Measurements from ENCODE around the gene SAMHD1. TPM values are rescaled to one million over a fixed set of nuclear protein-coding genes. Genes with fewer than 3 reads are reported as not detected.
"Not testable (repeated sequence)": the region's sequence is repeated elsewhere in the genome, so short reads cannot be mapped to it uniquely, and the experiment has no call there.

Gene SAMHD1
- total RNA-seq, 6 donors from 2014 or later = 134 to 224 (median 185) TPM

GRCh38 chr20:36876473-36876833, 75.1 kb downstream of the SAMHD1 start:
- ATAC-seq (ENCODE audit: low FRiP score in 2 of 2) (no peak), DNase-seq (no peak)
- Histone ChIP-seq H3K9me3 (no peaks in the 10 kb centered on the region), H3K36me3 (no peaks in the 10 kb centered on the region), H3K4me3 (no peak overlapping the region), H3K27me3 (no peaks in the 10 kb centered on the region), H3K4me1 (peaks cover 0 to 3% (median 0%) of the 10 kb centered on the region in 4 donors), H3K27ac (no peak overlapping the region)
- WGBS, 2 donors = 87 to 89% methylated on average over 3 of the region's 3 CpGs
- TF ChIP-seq POLR2AphosphoS5 (IDR thresholded peaks at IDR 0.05) (no peak), EP300 (IDR thresholded peaks at IDR 0.05) (no peak), CTCF (IDR thresholded peaks at IDR 0.05) (no peak), POLR2A (IDR thresholded peaks at IDR 0.05) (no peak)

- ATAC-seq (ENCODE audit: low FRiP score in 2 of 2) (no peak), DNase-seq (no peak)
These were observed 75.6 kb downstream of the SAMHD1 start, which contains the start of gene TLDC2 for GRCh38 chr20:36875702-36876472. TSS of gene TLDC2 (plus strand) at chr20:36876138. CDS start at chr20:36876175, 37 bp downstream.

GRCh38 chr20:36875093-36875492, 76.4 kb downstream of the SAMHD1 start:
- H3K4me1 ChIP-seq; H3K4me3 ChIP-seq; H3K9me3 ChIP-seq; DNase-seq; H3K36me3 ChIP-seq; ATAC-seq (ENCODE audit: low FRiP score in 2 of 2); H3K27me3 ChIP-seq; H3K27ac ChIP-seq: not testable (repeated sequence)
- WGBS, 2 donors = 92 to 93% methylated on average over 5 of the region's 5 CpGs

More at GRCh38 chr20:36875702-36876472, 75.6 kb downstream of the SAMHD1 start, which contains the start of gene TLDC2:
- WGBS, 2 donors = 70 to 85% methylated on average over 8 to 14 of the region's 14 CpGs
- no peak within 1 kb of the TSS for H3K4me3 ChIP-seq
- no peaks in the 10 kb centered on the region for H3K36me3 ChIP-seq
- H3K27me3 ChIP-seq = no peaks in the 10 kb centered on the region
- TF ChIP-seq POLR2AphosphoS5 (IDR thresholded peaks at IDR 0.05) (no peak), CTCF (IDR thresholded peaks at IDR 0.05) (no peak), EP300 (IDR thresholded peaks at IDR 0.05) (no peak), POLR2A (IDR thresholded peaks at IDR 0.05) (no peak)
- H3K9me3 ChIP-seq = no peaks in the 10 kb centered on the region
- no peak within 1 kb of the TSS for H3K27ac ChIP-seq
- peaks cover 0 to 3% (median 0%) of the 10 kb centered on the region in 4 donors for H3K4me1 ChIP-seq

- ATAC-seq (ENCODE audit: low FRiP score in 2 of 2) (no peak), DNase-seq (no peak)
- Histone ChIP-seq H3K27me3 (no peaks in the 10 kb centered on the region), H3K4me3 (no peak overlapping the region), H3K36me3 (no peaks in the 10 kb centered on the region), H3K27ac (no peak overlapping the region), H3K4me1 (peaks cover 0 to 3% (median 0%) of the 10 kb centered on the region in 4 donors), H3K9me3 (no peaks in the 10 kb centered on the region)
- WGBS, 2 donors = 74 to 78% methylated on average over 13 of the region's 13 CpGs
- TF ChIP-seq POLR2A (IDR thresholded peaks at IDR 0.05) = no peak
- TF ChIP-seq POLR2AphosphoS5 (IDR thresholded peaks at IDR 0.05) = no peak
- no peak for TF ChIP-seq CTCF (IDR thresholded peaks at IDR 0.05)
- TF ChIP-seq EP300 (IDR thresholded peaks at IDR 0.05) = no peak
These were observed 77.9 kb downstream of the SAMHD1 start for GRCh38 chr20:36873498-36874189.

GRCh38 chr20:36872852-36873251, 78.7 kb downstream of the SAMHD1 start:
- DNase-seq = no peak
- no peaks in the 10 kb centered on the region for H3K36me3 ChIP-seq
- TF ChIP-seq CTCF (IDR thresholded peaks at IDR 0.05) (no peak), POLR2AphosphoS5 (IDR thresholded peaks at IDR 0.05) (no peak), POLR2A (IDR thresholded peaks at IDR 0.05) (no peak), EP300 (IDR thresholded peaks at IDR 0.05) (no peak)
- H3K4me3 ChIP-seq = no peak overlapping the region
- ATAC-seq (ENCODE audit: low FRiP score in 2 of 2) = no peak
- WGBS, 2 donors = 63 to 76% methylated on average over 3 to 5 of the region's 5 CpGs
- no peaks in the 10 kb centered on the region for H3K27me3 ChIP-seq
- no peaks in the 10 kb centered on the region for H3K9me3 ChIP-seq
- H3K4me1 ChIP-seq = peaks cover 0 to 3% (median 0%) of the 10 kb centered on the region in 4 donors
- no peak overlapping the region for H3K27ac ChIP-seq
